ENCODE measurements around the gene SOHLH1. TPM values are rescaled to one million over a fixed set of nuclear protein-coding genes. Genes with fewer than 3 reads are reported as not detected.

Gene SOHLH1
- total and polyA plus RNA-seq, 2 experiments from 2014 or later, result not detected

GRCh38 chr9:135712613-135713295, 13.5 kb upstream of the SOHLH1 start:
- no peak for DNase-seq (ENCODE audit: low read depth in 1 of 2, low spot score in 1 of 2)
- H3K4me1 ChIP-seq (ENCODE audit: low read depth), result no peaks in the 10 kb centered on the region
- no peaks in the 10 kb centered on the region for H3K36me3 ChIP-seq
- no peaks in the 10 kb centered on the region for H3K9me3 ChIP-seq (ENCODE audit: low read depth)
- peaks cover 97% of the 10 kb centered on the region for H3K27me3 ChIP-seq
- no peak overlapping the region for H3K4me3 ChIP-seq
- H3K27ac ChIP-seq, result no peak overlapping the region
- no peak for TF ChIP-seq CTCF (IDR thresholded peaks at IDR 0.05; ENCODE audit: low read depth, low read length)

GRCh38 chr9:135711881-135712280, 12.6 kb upstream of the SOHLH1 start:
- peaks cover 91% of the 10 kb centered on the region for H3K27me3 ChIP-seq

GRCh38 chr9:135711391-135711790, 12.1 kb upstream of the SOHLH1 start:
- Histone ChIP-seq H3K27ac (no peak overlapping the region), H3K4me1 (ENCODE audit: low read depth) (no peaks in the 10 kb centered on the region), H3K27me3 (peaks cover 86% of the 10 kb centered on the region), H3K36me3 (no peaks in the 10 kb centered on the region), H3K9me3 (ENCODE audit: low read depth) (no peaks in the 10 kb centered on the region), H3K4me3 (no peak overlapping the region)
- TF ChIP-seq CTCF (IDR thresholded peaks at IDR 0.05; ENCODE audit: low read depth, low read length), result no peak
- no peak for DNase-seq (ENCODE audit: low read depth in 1 of 2, low spot score in 1 of 2)

More at GRCh38 chr9:135711881-135712280, 12.6 kb upstream of the SOHLH1 start:
- no peak for TF ChIP-seq CTCF (IDR thresholded peaks at IDR 0.05; ENCODE audit: low read depth, low read length)
- Histone ChIP-seq H3K36me3 (no peaks in the 10 kb centered on the region), H3K4me1 (ENCODE audit: low read depth) (no peaks in the 10 kb centered on the region), H3K9me3 (ENCODE audit: low read depth) (no peaks in the 10 kb centered on the region), H3K27ac (no peak overlapping the region), H3K4me3 (no peak overlapping the region)
- DNase-seq (ENCODE audit: low read depth in 1 of 2, low spot score in 1 of 2), result no peak

DNA sequence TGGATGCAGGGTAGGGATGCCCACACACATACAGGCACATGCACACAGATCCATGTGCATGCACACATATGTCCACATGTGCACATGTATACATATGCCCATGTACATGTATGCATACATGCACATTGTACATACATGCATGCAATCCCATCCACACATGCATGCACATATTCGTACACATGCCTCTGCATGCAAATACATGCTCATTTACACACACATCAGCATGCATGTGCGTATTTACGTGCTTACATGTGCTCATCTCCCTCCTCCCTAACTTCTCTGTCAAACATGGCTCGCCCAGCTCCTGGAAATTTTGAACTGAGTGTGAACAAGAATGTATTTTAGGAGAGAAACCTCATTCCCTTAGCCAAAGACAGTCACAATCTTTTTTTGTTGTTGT, 8.9 kb upstream of the SOHLH1 start:
- DNase-seq (ENCODE audit: low read depth in 1 of 2, low spot score in 1 of 2), result no peak
- H3K4me1 ChIP-seq (ENCODE audit: low read depth), result peaks cover 3% of the 10 kb centered on the region
- H3K4me3 ChIP-seq, result no peak overlapping the region
- no peak overlapping the region for H3K27ac ChIP-seq
- H3K27me3 ChIP-seq, result peaks cover 66% of the 10 kb centered on the region
- TF ChIP-seq CTCF (IDR thresholded peaks at IDR 0.05; ENCODE audit: low read depth, low read length), result no peak
- H3K9me3 ChIP-seq (ENCODE audit: low read depth), result no peaks in the 10 kb centered on the region
- no peaks in the 10 kb centered on the region for H3K36me3 ChIP-seq

GRCh38 chr9:135707252-135708138, 8.2 kb upstream of the SOHLH1 start:
- H3K27me3 ChIP-seq, result peaks cover 66% of the 10 kb centered on the region
- no peaks in the 10 kb centered on the region for H3K9me3 ChIP-seq (ENCODE audit: low read depth)
- no peak overlapping the region for H3K4me3 ChIP-seq
- H3K36me3 ChIP-seq, result no peaks in the 10 kb centered on the region
- H3K4me1 ChIP-seq (ENCODE audit: low read depth), result peaks cover 3% of the 10 kb centered on the region
- no peak for TF ChIP-seq CTCF (IDR thresholded peaks at IDR 0.05; ENCODE audit: low read depth, low read length)
- no peak overlapping the region for H3K27ac ChIP-seq
- no peak for DNase-seq (ENCODE audit: low read depth in 1 of 2, low spot score in 1 of 2)

Measured in cardiac muscle cell (in vitro differentiated cells and primary cell).